H1 (cell line): ENCODE measurements around the gene ZBTB25. TPM values are rescaled to one million over a fixed set of nuclear protein-coding genes. Genes with fewer than 3 reads are reported as not detected.

Experiments used
- CTCF ChIA-PET: fragments of 300-600 bp; sonication (Branson Sonifier 250); formaldehyde crosslinking; loops from one replicate; lab custom pipeline; 2021; ENCODE audit not compliant: partially characterized antibody; lab: Charles Lee
- POLR2A ChIA-PET: fragments of 300-600 bp; sonication (Branson Sonifier 250); formaldehyde crosslinking; loops from one replicate; lab custom pipeline; 2021; ENCODE audit warnings: inconsistent platforms; ENCODE audit not compliant: partially characterized antibody; lab: Charles Lee
- DNase-seq, 2 experiments: peaks; one replicate each; pipeline versions ENCODE4 v3.0.0 to v3.0.0-alpha.2; 2010 to 2022; ENCODE audit warnings: low spot score in 2 of 2, low read depth in 1 of 2, mixed read lengths in 1 of 2
- FAIRE-seq: peaks from 2 replicates; lab custom pipeline; 2011; peaks lifted over from hg19 to GRCh38; lab: Jason Lieb, UNC
- H2AFZ ChIP-seq: 2 replicates; pipeline ENCODE4 v1.8.1; 2012; ENCODE audit warnings: low read length, inconsistent platforms
- H2AK5ac ChIP-seq: 2 replicates; pipeline ENCODE4 v1.6.1; 2013; ENCODE audit warnings: low read depth, low read length
- H2BK120ac ChIP-seq: replicated peaks from 2 replicates; pipeline ENCODE3; 2013; ENCODE audit warnings: low read depth, low read length, inconsistent platforms
- H2BK12ac ChIP-seq: 2 replicates; pipeline ENCODE4 v1.6.1; 2013; ENCODE audit warnings: low read depth, low read length
- H2BK15ac ChIP-seq: 2 replicates; pipeline ENCODE4 v1.6.1; 2013; ENCODE audit warnings: low read length
- H2BK20ac ChIP-seq: 2 replicates; pipeline ENCODE4 v1.6.1; 2013; ENCODE audit warnings: low read length
- H2BK5ac ChIP-seq: 2 replicates; pipeline ENCODE4 v1.6.1; 2013; ENCODE audit warnings: low read depth, low read length
- H3K14ac ChIP-seq: 2 replicates; pipeline ENCODE4 v1.6.1; 2013; ENCODE audit warnings: inconsistent platforms; ENCODE audit not compliant: insufficient read length
- H3K18ac ChIP-seq: 2 replicates; pipeline ENCODE4 v1.6.1; 2013; ENCODE audit warnings: low read length; ENCODE audit errors: extremely low read depth
- H3K23ac ChIP-seq: 2 replicates; pipeline ENCODE4 v1.6.1; 2013; ENCODE audit warnings: inconsistent platforms; ENCODE audit not compliant: insufficient read length
- H3K23me2 ChIP-seq: 2 replicates; pipeline ENCODE4 v1.6.1; 2013; ENCODE audit warnings: low read depth, low read length
- H3K27ac ChIP-seq: 2 replicates; pipeline ENCODE4 v1.6.1; 2011; ENCODE audit warnings: low read depth, low read length, inconsistent platforms
- H3K27me3 ChIP-seq, 4 experiments: replicated peaks in 1 of 4; 1 replicate in 1 of 4; 2 replicates in 3 of 4; pipeline versions ENCODE4 v1.6.1 to v1.8.1; 2011 to 2013; ENCODE audit warnings: low read length in 3 of 4, mild to moderate bottlenecking in 3 of 4, inconsistent platforms in 2 of 4, mixed read lengths in 2 of 4, moderate library complexity in 1 of 4; ENCODE audit not compliant: control insufficient read depth in 3 of 4, insufficient read depth in 3 of 4; ENCODE audit errors: extremely low read depth in 1 of 4
- H3K36me3 ChIP-seq, 4 experiments: 2 replicates each; pipeline versions ENCODE4 v1.6.1 to v1.8.1; 2011 to 2013; ENCODE audit warnings: mild to moderate bottlenecking in 4 of 4, low read length in 3 of 4, moderate library complexity in 2 of 4, control low read depth in 1 of 4, inconsistent platforms in 1 of 4; ENCODE audit not compliant: insufficient read depth in 4 of 4, control insufficient read depth in 2 of 4
- H3K4ac ChIP-seq: replicated peaks from 2 replicates; pipeline ENCODE3; 2013; ENCODE audit warnings: low read length, low read depth, mixed read lengths, inconsistent platforms; ENCODE audit not compliant: insufficient read length
- H3K4me1 ChIP-seq, 4 experiments: replicated peaks in 1 of 4; 1 replicate in 1 of 4; 2 replicates in 3 of 4; pipeline versions ENCODE4 v1.6.1 to v1.8.1; 2011 to 2013; ENCODE audit warnings: low read length in 3 of 4, inconsistent platforms in 2 of 4, mixed read lengths in 1 of 4; ENCODE audit not compliant: insufficient read depth in 4 of 4, control insufficient read depth in 3 of 4
- H3K4me2 ChIP-seq, 2 experiments: 2 replicates each; pipeline versions ENCODE4 v1.6.1 to v1.8.1; 2011 to 2013; ENCODE audit warnings: low read depth in 2 of 2, low read length in 2 of 2, control low read depth in 1 of 2, inconsistent platforms in 1 of 2, mild to moderate bottlenecking in 1 of 2; ENCODE audit not compliant: insufficient read depth in 1 of 2
- H3K4me3 ChIP-seq, 4 experiments: fragments of 200-600, 300-600 bp in 1 of 4; sonication (generic), shearing (Covaris generic), sonication (Bioruptor Twin) in 1 of 4; 2 replicates each; pipeline versions ENCODE4 v1.5.1 to v1.8.1; 2011 to 2016; ENCODE audit warnings: low read length in 4 of 4, low read depth in 3 of 4, control low read depth in 2 of 4, inconsistent platforms in 2 of 4, mild to moderate bottlenecking in 2 of 4, mixed read lengths in 1 of 4, moderate library complexity in 1 of 4; ENCODE audit not compliant: insufficient read depth in 2 of 4; ENCODE audit errors: extremely low read depth in 1 of 4
- H3K56ac ChIP-seq: replicated peaks from 2 replicates; pipeline ENCODE3; 2013; ENCODE audit warnings: low read depth, mild to moderate bottlenecking, mixed read lengths, low read length, inconsistent platforms; ENCODE audit not compliant: insufficient read length
- H3K79me1 ChIP-seq: 2 replicates; pipeline ENCODE4 v1.6.1; 2013; ENCODE audit warnings: low read depth, low read length, control low read depth
- H3K79me2 ChIP-seq, 2 experiments: 2 replicates each; pipeline versions ENCODE4 v1.6.1 to v1.8.1; 2012 to 2013; ENCODE audit warnings: low read length in 2 of 2, mild to moderate bottlenecking in 2 of 2, inconsistent platforms in 1 of 2; ENCODE audit not compliant: insufficient read depth in 2 of 2, control insufficient read depth in 1 of 2
- H3K9ac ChIP-seq, 4 experiments: replicated peaks in 1 of 4; 1 replicate in 1 of 4; 2 replicates in 3 of 4; pipeline versions ENCODE4 v1.6.1 to v1.8.1; 2011 to 2013; ENCODE audit warnings: low read depth in 3 of 4, low read length in 3 of 4, control low read depth in 2 of 4, mild to moderate bottlenecking in 2 of 4, moderate library complexity in 2 of 4, inconsistent platforms in 1 of 4; ENCODE audit errors: extremely low read depth in 1 of 4
- H3K9me3 ChIP-seq, 2 experiments: 2 replicates each; pipeline versions ENCODE4 v1.6.1 to v1.8.1; 2012 to 2013; ENCODE audit warnings: mild to moderate bottlenecking in 2 of 2, moderate library complexity in 2 of 2, control low read depth in 1 of 2, inconsistent platforms in 1 of 2, low read depth in 1 of 2, low read length in 1 of 2, mixed read lengths in 1 of 2; ENCODE audit not compliant: insufficient read depth in 2 of 2
- H4K20me1 ChIP-seq, 2 experiments: replicated peaks in 1 of 2; 2 replicates each; pipeline versions ENCODE3 to v1.8.1; 2011 to 2013; ENCODE audit warnings: inconsistent platforms in 2 of 2, low read length in 2 of 2, mild to moderate bottlenecking in 1 of 2; ENCODE audit not compliant: insufficient read depth in 2 of 2, control insufficient read depth in 1 of 2
- H4K5ac ChIP-seq: 2 replicates; pipeline ENCODE4 v1.6.1; 2013; ENCODE audit warnings: low read length, low read depth, mixed read lengths, inconsistent platforms; ENCODE audit not compliant: insufficient read length
- H4K8ac ChIP-seq: 2 replicates; pipeline ENCODE4 v1.8.0; 2013; ENCODE audit warnings: mild to moderate bottlenecking, moderate library complexity, low read length, inconsistent platforms; ENCODE audit not compliant: insufficient read depth; ENCODE audit errors: extremely low read depth
- H4K91ac ChIP-seq: replicated peaks from 2 replicates; pipeline ENCODE3; 2013; ENCODE audit warnings: low read length, mixed read lengths, inconsistent platforms; ENCODE audit not compliant: insufficient read length
- CEBPB ChIP-seq: IDR thresholded peaks from 2 replicates; pipeline ENCODE4 v1.6.1; 2012; ENCODE audit warnings: low read depth, low read length
- MAX ChIP-seq: IDR thresholded peaks from 2 replicates; pipeline ENCODE4 v1.6.1; 2012; ENCODE audit warnings: inconsistent platforms
- RNF2 ChIP-seq: fragments of 200-900, 300-1000 bp; sonication (generic); IDR thresholded peaks from 2 replicates; pipeline ENCODE4 v1.7.1; 2016; ENCODE audit warnings: borderline replicate concordance, low read depth, mild to moderate bottlenecking, antibody characterized with exemption, low read length; ENCODE audit not compliant: poor library complexity, severe bottlenecking; ENCODE audit errors: missing control alignments
- SAP30 ChIP-seq: fragments of 300-600 bp; sonication (generic); IDR thresholded peaks from 2 replicates; pipeline ENCODE4 v1.7.1; 2012; ENCODE audit warnings: low read length, moderate library complexity, mild to moderate bottlenecking, inconsistent platforms; ENCODE audit not compliant: insufficient read depth, insufficient replicate concordance
- WGBS, 2 experiments: shearing (Covaris generic) in 1 of 2; methylation state at CpG; one replicate each; pipeline versions ENCODE4 v1.1.6 to v1.1.7; 2013 to 2015; ENCODE audit warnings: low lambda C conversion rate in 2 of 2, mixed read lengths in 2 of 2, inconsistent platforms in 1 of 2, low coverage in 1 of 2, missing lambda C conversion rate in 1 of 2; ENCODE audit not compliant: insufficient replicate concordance in 2 of 2, insufficient coverage in 1 of 2, insufficient read length in 1 of 2; ENCODE audit errors: extremely low coverage in 1 of 2, missing lambda C conversion rate in 1 of 2; 5-methylcytosine and 5-hydroxymethylcytosine counted together
- polyA plus RNA-seq, 7 experiments: library from polyadenylated mRNA; depleted of rRNA in 3 of 7; stranded (reverse) in 5 of 7; unstranded in 2 of 7; fragments of >200 nt in 5 of 7; fragments of 200-250 nt in 2 of 7; gene quantifications; 1 replicate in 5 of 7; 2 replicates in 1 of 7; 4 replicates in 1 of 7; pipeline versions ENCODE4 v1.2.1 to v1.2.3, GENCODE V29; 2011 to 2013; ENCODE audit warnings: missing spikeins in 2 of 7, mixed read lengths in 2 of 7
- total RNA-seq: library from RNA; stranded (reverse); fragmentation: NEBNext Ultra II Directional; extraction: Animal tissue kit (Norgen Biotek cat#: 25700); gene quantifications from 2 replicates; pipeline ENCODE4 v1.2.1, GENCODE V29; 2021

The ZBTB25 gene
- total and polyA plus RNA-seq, 2 of the 8 experiments (the other 6 are each of a cell fraction or from before 2014, with no cell fraction given), result 5.4 to 11.4 TPM

- no peak overlapping the region for H3K4ac ChIP-seq
- H2BK20ac ChIP-seq, result no peak overlapping the region
- no peaks in the 10 kb centered on the region for H3K79me2 ChIP-seq
- no peak overlapping the region for H3K23ac ChIP-seq
- no peak overlapping the region for H3K18ac ChIP-seq
- H4K20me1 ChIP-seq, result peaks cover 0 to 3% of the 10 kb centered on the region in 2 experiments
- H4K91ac ChIP-seq, result no peak overlapping the region
- FAIRE-seq (no peak), DNase-seq (no peak)
- H3K56ac ChIP-seq, result no peak overlapping the region
- 0 out of 2 replicates have a peak, but pooled peaks cover 4% of the 10 kb centered on the region for H3K79me1 ChIP-seq
- H2BK120ac ChIP-seq, result no peak overlapping the region
- no peaks in the 10 kb centered on the region for H3K9me3 ChIP-seq
- ChIA-PET CTCF (interaction anchor here (1.3 to 7.6 kb wide), 4 partner anchors 11 to 74 kb away, joined by 3 to 74 read pairs (median 6); no protein-coding TSS in a partner anchor), POLR2A (interaction anchor here (0.8 to 2.5 kb wide), 4 partner anchors 8 to 26 kb away, joined by 3 to 6 read pairs (median 4); no protein-coding TSS in a partner anchor)
- no peak overlapping the region for H2AK5ac ChIP-seq
- H3K27ac ChIP-seq, result no peak overlapping the region
- no peak overlapping the region for H3K14ac ChIP-seq
- H3K23me2 ChIP-seq, result no peaks in the 10 kb centered on the region
- no peak overlapping the region for H3K9ac ChIP-seq
- H3K4me1 ChIP-seq, result no peaks in the 10 kb centered on the region
- no peak overlapping the region for H4K5ac ChIP-seq
- WGBS, 2 experiments, result 96% methylated on average over 7 of the region's 7 CpGs; no CpG with 5 or more reads in 1 of the 2 experiments
- H2BK15ac ChIP-seq, result no peak overlapping the region
- peaks cover 17 to 87% (median 69%) of the 10 kb centered on the region in 4 experiments for H3K36me3 ChIP-seq
- H4K8ac ChIP-seq, result no peak overlapping the region
- no peak overlapping the region for H3K4me2 ChIP-seq
- TF ChIP-seq CEBPB (no peak), RNF2 (no peak), SAP30 (no peak), MAX (no peak)
- H2BK12ac ChIP-seq, result no peak overlapping the region
- H2AFZ ChIP-seq, result no peak overlapping the region
- H2BK5ac ChIP-seq, result no peak overlapping the region
- no peak overlapping the region for H3K4me3 ChIP-seq
- H3K27me3 ChIP-seq, result no peaks in the 10 kb centered on the region
Observed at GRCh38 chr14:64417771-64418125, 85.9 kb downstream of the ZBTB25 start.
